HG02884 (cell line): ENCODE measurements around the gene FHL2.
"Not testable (repeated sequence)": the region's sequence is repeated elsewhere in the genome, so short reads cannot be mapped to it uniquely, and the experiment has no call there.

Experiments used
- ATAC-seq: cut with Tn5 transposase; IDR thresholded peaks from one replicate; pipeline ENCODE4 v1.9.1; 2021; ENCODE audit warnings: mild to moderate bottlenecking, moderate library complexity; ENCODE audit not compliant: unreplicated experiment

Gene FHL2

GRCh38 chr2:105357122-105357521 is 41.7 kb downstream of the FHL2 start:
- no peak for ATAC-seq

GRCh38 chr2:105344704-105345345 is 54.0 kb downstream of the FHL2 start:
- ATAC-seq, result no peak

- ATAC-seq, result no peak
Measured at GRCh38 chr2:105339414-105339813, 59.4 kb downstream of the FHL2 start.

DNA sequence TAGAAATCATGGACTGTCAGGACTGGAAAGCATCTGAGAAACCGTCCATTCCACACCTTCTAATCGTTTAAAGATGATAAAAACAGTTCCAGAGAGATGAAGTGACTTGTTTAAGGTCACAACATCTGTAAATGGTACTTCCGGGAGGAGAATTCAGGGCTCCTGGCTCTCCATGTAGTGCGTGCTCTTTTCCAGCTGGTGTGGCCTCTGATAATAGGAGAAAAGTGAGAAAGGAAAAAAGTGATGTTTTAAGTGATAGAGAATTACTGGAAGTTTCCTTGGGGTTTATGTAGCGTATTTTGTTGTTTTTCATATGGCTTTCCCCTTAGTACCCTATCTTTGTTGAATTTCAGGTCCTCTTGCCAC is 60.8 kb downstream of the FHL2 start:
- no peak for ATAC-seq

DNA sequence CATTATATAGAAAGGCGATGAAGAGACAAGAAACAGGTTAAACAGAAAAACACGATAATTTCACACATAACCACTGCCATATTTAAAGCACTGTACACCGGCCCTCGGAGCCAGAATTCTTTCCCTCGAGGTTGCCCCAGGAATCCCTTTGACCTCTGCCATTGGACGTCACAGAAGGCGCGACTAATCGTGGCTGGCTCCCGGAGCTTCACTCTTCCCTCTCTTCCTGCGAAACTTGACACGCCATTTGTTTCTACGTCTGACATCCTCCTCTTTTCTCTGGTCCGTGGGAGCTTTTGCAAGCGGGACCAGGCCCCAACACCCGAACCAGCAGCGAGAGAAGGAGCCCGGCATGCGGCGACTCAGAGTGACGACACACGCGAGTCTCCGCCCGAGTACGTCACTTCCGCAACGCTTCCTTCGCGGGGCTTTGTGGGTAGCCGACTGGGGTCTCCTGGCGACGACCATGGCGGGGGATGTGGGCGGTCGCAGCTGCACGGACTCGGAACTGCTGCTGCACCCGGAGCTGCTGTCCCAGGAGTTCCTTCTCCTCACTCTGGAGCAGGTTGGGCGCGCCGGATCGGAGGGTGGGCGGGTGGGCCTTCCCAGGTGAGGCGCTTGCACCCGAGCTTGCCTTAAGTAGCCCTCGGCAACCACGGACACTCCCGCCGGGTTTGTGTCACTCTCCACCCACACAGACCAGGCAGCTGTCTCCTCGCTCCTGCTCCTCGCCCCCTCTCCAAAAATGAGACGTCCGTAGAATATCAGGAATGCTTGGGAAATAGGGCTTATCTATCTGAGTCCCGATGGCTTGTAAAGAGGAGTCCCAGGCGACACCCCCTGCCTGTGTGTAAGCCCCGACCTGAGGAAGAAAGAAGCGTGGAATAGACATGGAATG is 61.5 kb downstream of the FHL2 start, which contains the start of gene C2orf49:
TSS of gene C2orf49 (plus strand) at position 419 of the 898 bp plus-strand sequence. CDS start at position 467, 48 bp downstream.
- peak; percentile 90 for ATAC-seq

DNA sequence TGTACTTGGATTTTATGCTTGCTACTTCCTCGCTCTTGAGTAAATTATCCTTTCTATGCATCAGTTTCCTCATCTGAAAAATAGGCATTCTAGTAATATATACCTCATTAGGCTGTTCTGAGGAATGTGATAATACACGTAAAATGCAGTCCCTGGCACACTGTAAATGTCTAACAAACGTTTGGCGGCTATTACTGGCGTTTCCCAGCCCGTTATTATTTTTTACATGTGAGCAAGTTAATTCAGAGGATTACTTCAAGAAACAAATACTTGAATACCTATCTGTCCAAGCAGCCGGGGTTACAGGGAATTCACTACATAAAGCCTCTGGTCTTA is 62.1 kb downstream of the FHL2 start:
- no peak for ATAC-seq

DNA sequence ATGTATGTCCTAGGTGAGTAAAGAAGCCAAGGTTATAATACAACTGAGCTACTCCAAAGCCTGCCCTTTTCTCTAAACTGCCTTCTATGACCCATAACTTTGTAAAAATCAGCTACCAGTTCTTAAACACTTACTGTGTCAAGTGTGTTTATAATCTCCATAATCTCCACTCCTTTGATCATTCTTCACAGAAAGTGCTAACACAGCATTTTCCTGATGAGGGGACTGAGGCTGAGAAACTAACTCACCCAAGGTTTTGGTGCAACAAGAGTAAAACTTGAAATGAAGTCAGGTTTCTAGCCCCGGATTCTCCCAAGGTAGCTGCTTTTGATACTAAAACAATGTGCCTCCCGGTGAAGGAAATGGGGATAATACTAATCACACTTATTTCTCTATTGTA is 63.4 kb downstream of the FHL2 start:
- no peak for ATAC-seq

- no peak for ATAC-seq
Measured at GRCh38 chr2:105334211-105334610, 64.6 kb downstream of the FHL2 start.

GRCh38 chr2:105330681-105331375 is 68.0 kb downstream of the FHL2 start:
- no peak for ATAC-seq

DNA sequence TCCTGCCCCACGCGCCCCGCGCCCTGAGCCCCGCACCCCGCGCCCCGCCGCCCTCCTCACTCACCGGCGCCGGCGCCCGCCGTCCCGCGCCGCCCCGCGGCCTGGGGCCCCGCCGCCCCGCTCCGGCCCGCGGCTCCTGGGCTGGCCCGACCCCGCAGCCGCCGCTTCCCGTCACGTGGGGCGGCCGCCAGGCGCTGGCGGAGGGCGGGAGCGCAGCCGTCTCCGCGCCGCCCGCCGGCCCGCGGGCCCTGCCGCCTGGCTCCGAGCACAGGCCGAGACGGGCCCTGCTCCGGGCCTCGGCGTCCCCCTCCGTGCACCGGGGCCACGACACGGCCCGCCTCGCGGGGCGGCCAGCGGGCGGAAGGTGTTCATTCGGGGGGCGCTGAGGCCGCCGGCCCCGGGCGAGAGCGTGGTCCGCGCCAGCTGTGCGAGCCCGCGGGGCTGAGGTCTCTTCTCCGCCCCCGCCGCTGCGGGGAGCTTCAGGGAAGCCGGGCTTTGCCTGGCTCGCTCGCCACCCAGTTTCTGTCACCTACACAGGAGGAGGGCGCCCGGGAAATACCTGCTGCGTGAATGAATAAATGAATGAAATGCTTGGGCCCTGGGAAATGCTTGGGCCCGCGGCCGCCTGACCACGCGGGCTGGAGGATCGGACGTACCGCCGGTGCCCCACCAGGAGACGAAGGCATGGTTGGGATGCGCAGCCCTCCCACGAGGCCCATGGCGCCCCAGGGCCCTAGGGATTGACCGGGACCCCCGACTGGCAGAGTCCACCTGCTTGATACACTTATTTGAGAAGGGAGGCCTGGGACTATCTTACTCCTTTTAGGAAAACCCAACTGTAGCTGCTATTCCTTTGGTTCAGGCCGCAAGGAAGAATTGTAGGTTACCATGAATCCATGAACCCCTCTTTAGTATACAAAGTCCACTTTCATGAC is 69.0 kb downstream of the FHL2 start, which contains the start of gene TGFBRAP1:
TSS of gene TGFBRAP1 (minus strand) at position 175 of the 935 bp plus-strand sequence. CDS start 21,434 bp downstream, outside the sequence.
- peak; percentile 70 for ATAC-seq

GRCh38 chr2:105329197-105329554 is 69.7 kb downstream of the FHL2 start:
- ATAC-seq, result no peak

- ATAC-seq, result no peak
Measured at GRCh38 chr2:105328281-105329196, 70.3 kb downstream of the FHL2 start.

- ATAC-seq, result no peak
Measured at GRCh38 chr2:105327690-105328089, 71.2 kb downstream of the FHL2 start.

- ATAC-seq, result not testable (repeated sequence)
Measured at GRCh38 chr2:105327271-105327670, 71.6 kb downstream of the FHL2 start.

GRCh38 chr2:105325389-105325963 is 73.4 kb downstream of the FHL2 start:
- no peak for ATAC-seq

DNA sequence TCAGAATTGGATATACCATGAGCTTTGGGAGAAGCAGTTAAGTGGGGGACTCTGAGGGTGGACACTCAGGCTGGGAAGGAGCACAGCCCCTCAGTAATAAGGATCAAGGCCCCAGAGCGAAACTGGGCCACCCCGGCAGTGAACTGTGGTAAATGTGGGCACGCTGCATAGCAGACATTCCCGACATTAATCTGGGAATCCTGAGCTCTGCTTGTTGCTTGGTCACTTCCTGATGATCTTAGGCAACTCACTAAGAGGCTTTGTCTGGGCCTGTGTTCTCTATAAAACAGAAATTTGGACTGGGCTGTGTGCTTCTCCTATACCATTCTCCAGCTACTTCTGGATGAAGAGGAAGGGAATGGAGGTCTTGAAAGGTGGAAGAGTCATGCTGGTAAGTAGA is 74.1 kb downstream of the FHL2 start:
- ATAC-seq, result no peak

DNA sequence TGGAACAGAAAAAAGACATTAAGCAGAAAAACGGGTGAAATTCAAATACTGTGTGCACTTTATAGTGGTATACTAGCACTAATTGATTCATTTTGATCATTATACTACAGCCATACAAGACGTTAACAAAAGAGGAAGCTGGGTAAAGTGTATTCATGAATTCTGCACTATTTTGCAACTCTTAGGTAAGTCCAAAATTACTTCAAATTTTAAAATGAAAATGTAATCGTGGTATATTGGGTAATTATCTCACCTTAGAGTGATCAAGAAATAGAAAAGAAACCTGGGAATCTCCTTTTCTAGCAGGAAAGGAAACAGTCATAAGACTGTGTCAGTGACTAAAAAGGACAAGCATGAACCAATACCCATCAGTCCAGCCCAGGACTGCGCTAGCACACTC is 74.8 kb downstream of the FHL2 start:
- no peak for ATAC-seq

- no peak for ATAC-seq
Measured at GRCh38 chr2:105323111-105323510, 75.7 kb downstream of the FHL2 start.
